Ramos (cell line): ENCODE data around the gene AREL1.

Experiments
- in situ Hi-C: fragments of 300-500 bp; cut with MboI; formaldehyde crosslinking; loops from one replicate; pipeline ENCODE4 v1.14.3; 2022; ENCODE audit warnings: low sequenced_read_pairs; ENCODE audit not compliant: unreplicated experiment

AREL1 gene

GRCh38 chr14:74641601-74642391 lies 71.1 kb downstream of the AREL1 start:
- in situ Hi-C loops: no loop called here

GRCh38 chr14:74638966-74639365 lies 73.9 kb downstream of the AREL1 start:
- in situ Hi-C loops: no loop called here

GRCh38 chr14:74638066-74638465 lies 74.8 kb downstream of the AREL1 start:
- in situ Hi-C loops: no loop called here

DNA sequence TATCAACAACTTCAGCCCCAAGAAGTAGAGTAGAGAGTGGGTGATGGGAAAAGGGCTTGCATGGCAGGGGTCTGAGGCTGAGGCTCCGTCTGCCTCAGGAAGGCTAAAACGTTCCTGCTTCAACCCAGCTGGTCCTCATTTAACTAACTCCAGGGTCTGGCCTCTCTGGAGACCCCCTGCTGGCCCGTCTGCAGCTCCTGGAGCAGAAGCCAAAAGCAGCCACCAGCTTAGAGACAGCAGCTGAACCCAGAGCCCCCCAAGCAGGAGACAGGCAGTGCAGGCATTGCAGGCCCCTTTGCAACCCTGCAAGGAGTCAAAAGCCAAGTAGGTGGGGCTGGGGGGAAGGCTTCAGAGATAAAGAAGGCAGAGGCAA lies 75.7 kb downstream of the AREL1 start:
- in situ Hi-C loops: no loop called here

GRCh38 chr14:74636424-74637177 lies 76.3 kb downstream of the AREL1 start:
- in situ Hi-C loops: no loop called here

GRCh38 chr14:74635847-74636246 lies 77.0 kb downstream of the AREL1 start:
- in situ Hi-C loops: no loop called here

GRCh38 chr14:74634964-74635363 lies 77.9 kb downstream of the AREL1 start:
- in situ Hi-C loops: no loop called here

DNA sequence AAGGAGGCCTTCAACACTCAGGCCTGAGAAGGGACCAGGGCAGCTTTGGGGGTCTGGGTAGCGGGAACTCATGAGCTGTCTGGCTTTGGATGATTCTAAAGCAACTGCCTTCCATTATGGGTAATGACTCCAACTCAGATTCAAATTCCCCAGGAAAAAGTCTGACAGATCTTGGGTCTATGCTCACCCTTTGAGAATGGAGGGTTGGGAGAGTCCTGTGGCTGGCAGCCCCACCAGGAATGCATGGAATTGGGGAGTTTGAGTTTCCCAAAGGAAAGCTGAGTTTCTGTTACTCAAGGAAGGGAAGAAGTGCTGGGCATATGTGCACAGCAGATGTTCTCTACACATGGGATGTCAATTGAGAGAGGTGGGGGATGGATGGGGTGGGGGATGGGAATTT lies 78.4 kb downstream of the AREL1 start:
- in situ Hi-C loops: no loop called here

- in situ Hi-C loops: no loop called here
These were observed 81.8 kb downstream of the AREL1 start for GRCh38 chr14:74630881-74631690.

- in situ Hi-C loops: no loop called here
These were observed 84.5 kb downstream of the AREL1 start for GRCh38 chr14:74628418-74628817.

DNA sequence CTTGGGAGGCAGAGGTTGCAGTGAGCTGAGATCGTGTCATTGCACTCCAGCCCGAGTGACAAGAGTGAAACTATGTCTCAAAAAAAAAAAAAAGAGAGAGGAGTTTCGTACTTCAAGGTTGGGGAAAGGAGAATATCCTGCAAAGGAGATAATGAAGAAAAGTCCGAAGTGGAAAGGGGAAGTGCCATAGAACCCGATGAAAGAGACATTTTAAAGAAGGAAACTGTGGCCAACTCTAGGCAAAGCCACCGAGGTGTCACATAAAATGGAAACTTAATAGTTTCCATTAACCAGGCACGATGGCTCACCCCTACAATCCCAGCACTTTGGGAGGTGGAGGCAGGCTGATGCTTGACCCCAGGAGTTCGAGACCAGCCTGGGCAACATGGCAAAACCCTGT lies 85.8 kb downstream of the AREL1 start:
- in situ Hi-C loops: no loop called here

GRCh38 chr14:74622257-74622656 lies 90.6 kb downstream of the AREL1 start:
- in situ Hi-C loops: no loop called here

GRCh38 chr14:74621556-74621955 lies 91.3 kb downstream of the AREL1 start:
- in situ Hi-C loops: no loop called here

DNA sequence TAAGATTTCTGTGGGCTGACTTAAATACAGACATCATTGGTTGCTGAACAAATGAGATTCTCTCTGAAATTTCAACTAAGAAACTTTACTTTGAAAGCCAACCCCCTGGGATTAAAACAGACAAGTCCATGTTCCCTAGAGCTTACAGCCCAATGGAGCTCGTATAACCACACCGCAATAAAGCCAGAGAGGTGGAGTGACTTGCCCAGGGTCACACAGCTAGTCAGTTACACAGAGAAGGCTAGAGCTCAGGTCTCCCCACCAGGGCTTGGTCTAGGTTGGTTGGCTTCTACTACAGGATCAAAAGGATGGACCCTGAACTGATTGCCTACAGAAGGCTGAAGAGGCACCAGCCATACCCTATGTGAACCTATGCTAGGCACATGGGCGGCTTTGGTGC lies 92.0 kb downstream of the AREL1 start:
- in situ Hi-C loops: no loop called here

- in situ Hi-C loops: no loop called here
These were observed 92.4 kb downstream of the AREL1 start for GRCh38 chr14:74620497-74620921.

DNA sequence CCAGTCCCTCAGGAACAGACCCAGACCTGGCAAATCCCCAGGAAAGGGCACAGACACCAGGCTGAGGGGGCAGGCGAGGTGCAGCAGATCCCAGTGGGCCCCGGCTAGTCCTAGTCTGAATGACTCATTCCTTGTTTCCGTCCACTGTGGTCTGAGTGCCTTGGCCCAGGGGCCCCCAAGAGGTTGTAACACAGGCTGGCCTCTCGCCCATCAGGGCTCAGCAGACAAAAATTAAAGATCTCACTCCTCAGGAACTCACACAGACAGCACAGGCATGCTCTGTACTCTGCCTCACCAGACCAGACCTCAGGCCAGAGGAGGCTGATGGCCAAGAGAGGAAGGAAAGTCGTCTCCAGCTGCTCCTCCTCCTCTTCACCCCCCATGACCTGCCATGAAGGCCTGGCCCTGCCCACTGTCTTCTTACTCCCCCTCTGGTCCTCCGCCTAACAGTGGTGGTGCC lies 93.2 kb downstream of the AREL1 start:
- in situ Hi-C loops: no loop called here

DNA sequence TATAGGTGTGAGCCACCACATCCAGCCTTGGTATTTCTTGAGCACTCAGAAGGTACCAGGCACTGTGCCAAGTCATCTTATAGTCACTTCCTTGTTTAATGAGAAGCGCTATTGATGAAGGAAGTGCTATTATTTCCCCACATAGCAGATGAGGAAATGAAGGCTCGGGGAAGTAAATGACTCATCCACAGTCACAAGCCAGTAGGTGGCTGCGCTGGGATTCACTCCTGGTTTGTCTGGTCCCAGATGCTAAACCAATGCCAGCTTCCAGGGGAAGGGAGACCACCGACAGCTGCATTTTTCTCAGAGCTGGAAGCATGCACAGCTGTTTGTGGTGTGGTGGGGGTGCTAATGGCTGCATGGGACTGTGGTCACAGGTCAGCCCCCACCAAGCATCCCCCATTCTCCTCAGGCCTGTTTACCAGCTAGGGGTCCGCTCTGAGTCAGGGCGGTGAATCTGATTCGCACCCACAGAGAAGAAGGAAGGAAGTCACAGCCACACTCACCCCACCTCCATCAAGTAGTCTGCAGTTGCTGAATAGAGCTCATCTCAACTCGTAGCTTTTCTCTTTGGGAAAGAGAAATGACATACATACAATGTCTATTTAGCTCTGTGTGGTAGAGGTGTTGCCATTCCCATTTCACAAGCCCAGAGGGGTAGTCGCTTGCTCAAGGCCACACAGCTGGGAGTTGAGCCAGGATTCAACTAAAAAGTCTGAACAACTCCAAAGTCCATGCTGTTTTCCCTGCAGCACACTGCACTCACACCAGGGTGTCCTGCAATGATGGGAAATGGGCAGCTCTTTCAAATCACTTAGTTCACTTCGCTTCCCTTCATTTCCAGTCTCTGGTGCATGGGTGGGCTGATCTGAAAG lies 94.6 kb downstream of the AREL1 start:
- in situ Hi-C loops: no loop called here

GRCh38 chr14:74616996-74617700 lies 95.7 kb downstream of the AREL1 start:
- in situ Hi-C loops: no loop called here

- in situ Hi-C loops: no loop called here
These were observed 96.4 kb downstream of the AREL1 start for GRCh38 chr14:74616507-74616906.
